ENCODE results near the gene CALCOCO2.
A peak's percentile ranks its signal among the peaks of the same experiment; 100 is the strongest.

CALCOCO2 gene

GRCh38 chr17:48840441-48840840 is 9.6 kb downstream of the CALCOCO2 start:
- no peak overlapping the region for H3K9ac ChIP-seq
- H3K27ac ChIP-seq: peak overlapping the region; percentile 58
- no peaks in the 10 kb centered on the region for H3K36me3 ChIP-seq (ENCODE audit: control insufficient read depth, insufficient read depth, low read length)
- no peak overlapping the region for H3K4me3 ChIP-seq (ENCODE audit: low read depth, low read length)
- H3K79me2 ChIP-seq: peaks cover 18% of the 10 kb centered on the region
- no peak overlapping the region for H2AFZ ChIP-seq
- H3K4me1 ChIP-seq: peaks cover 8% of the 10 kb centered on the region
- no peak for TF ChIP-seq CTCF (IDR thresholded peaks at IDR 0.05)
- H3K4me2 ChIP-seq (ENCODE audit: low read length): no peak overlapping the region
- H3K9me3 ChIP-seq (ENCODE audit: control insufficient read depth, low read length): no peaks in the 10 kb centered on the region
- no peaks in the 10 kb centered on the region for H3K27me3 ChIP-seq (ENCODE audit: control insufficient read depth, insufficient read depth, low read length)

GRCh38 chr17:48841395-48841831 is 10.6 kb downstream of the CALCOCO2 start:
- H3K27ac ChIP-seq: peak overlapping the region; percentile 58
- H3K4me3 ChIP-seq (ENCODE audit: low read depth, low read length): peak overlapping the region; percentile 20
- TF ChIP-seq CTCF (IDR thresholded peaks at IDR 0.05): no peak
- H3K9me3 ChIP-seq (ENCODE audit: control insufficient read depth, low read length): no peaks in the 10 kb centered on the region
- no peaks in the 10 kb centered on the region for H3K27me3 ChIP-seq (ENCODE audit: control insufficient read depth, insufficient read depth, low read length)
- H3K9ac ChIP-seq: no peak overlapping the region
- H3K4me2 ChIP-seq (ENCODE audit: low read length): peak overlapping the region; percentile 10
- H3K79me2 ChIP-seq: peaks cover 10% of the 10 kb centered on the region
- no peaks in the 10 kb centered on the region for H3K36me3 ChIP-seq (ENCODE audit: control insufficient read depth, insufficient read depth, low read length)
- H3K4me1 ChIP-seq: peaks cover under 1% of the 10 kb centered on the region
- H2AFZ ChIP-seq: no peak overlapping the region

- Histone ChIP-seq H3K9me3 (ENCODE audit: control insufficient read depth, low read length) (no peaks in the 10 kb centered on the region), H3K4me2 (ENCODE audit: low read length) (no peak overlapping the region), H3K9ac (no peak overlapping the region), H3K27me3 (ENCODE audit: control insufficient read depth, insufficient read depth, low read length) (no peaks in the 10 kb centered on the region), H3K36me3 (ENCODE audit: control insufficient read depth, insufficient read depth, low read length) (no peaks in the 10 kb centered on the region), H3K4me3 (ENCODE audit: low read depth, low read length) (no peak overlapping the region), H2AFZ (no peak overlapping the region), H3K27ac (peak overlapping the region; percentile 55), H3K4me1 (no peaks in the 10 kb centered on the region), H3K79me2 (peaks cover 2% of the 10 kb centered on the region)
- TF ChIP-seq CTCF (IDR thresholded peaks at IDR 0.05): no peak
Observed at GRCh38 chr17:48842746-48843145, 11.9 kb downstream of the CALCOCO2 start.

GRCh38 chr17:48843187-48843900 is 12.5 kb downstream of the CALCOCO2 start:
- TF ChIP-seq CTCF (IDR thresholded peaks at IDR 0.05): no peak
- no peak overlapping the region for H3K9ac ChIP-seq
- no peak overlapping the region for H3K4me3 ChIP-seq (ENCODE audit: low read depth, low read length)
- no peaks in the 10 kb centered on the region for H3K36me3 ChIP-seq (ENCODE audit: control insufficient read depth, insufficient read depth, low read length)
- peaks cover 2% of the 10 kb centered on the region for H3K79me2 ChIP-seq
- H3K27ac ChIP-seq: peak overlapping the region; percentile 0
- no peak overlapping the region for H2AFZ ChIP-seq
- no peak overlapping the region for H3K4me2 ChIP-seq (ENCODE audit: low read length)
- H3K9me3 ChIP-seq (ENCODE audit: control insufficient read depth, low read length): no peaks in the 10 kb centered on the region
- no peaks in the 10 kb centered on the region for H3K27me3 ChIP-seq (ENCODE audit: control insufficient read depth, insufficient read depth, low read length)
- no peaks in the 10 kb centered on the region for H3K4me1 ChIP-seq

GRCh38 chr17:48850792-48851323 is 20.0 kb downstream of the CALCOCO2 start:
- Histone ChIP-seq H2AFZ (no peak overlapping the region), H3K4me3 (ENCODE audit: low read depth, low read length) (no peak overlapping the region), H3K79me2 (no peaks in the 10 kb centered on the region), H3K27ac (no peak overlapping the region), H3K27me3 (ENCODE audit: control insufficient read depth, insufficient read depth, low read length) (no peaks in the 10 kb centered on the region), H3K36me3 (ENCODE audit: control insufficient read depth, insufficient read depth, low read length) (no peaks in the 10 kb centered on the region), H3K4me1 (no peaks in the 10 kb centered on the region), H3K9me3 (ENCODE audit: control insufficient read depth, low read length) (no peaks in the 10 kb centered on the region), H3K4me2 (ENCODE audit: low read length) (no peak overlapping the region), H3K9ac (no peak overlapping the region)
- TF ChIP-seq CTCF (IDR thresholded peaks at IDR 0.05): no peak
